Activated CD8-positive, alpha-beta T cell treated with anti-CD3 and anti-CD28 coated beads, Interleukin-2, amount 10 ng/mL, durations not matched to agents 7 days and 5 days (primary cell): ENCODE measurements around the gene DYNAP. TPM values are rescaled to one million over a fixed set of nuclear protein-coding genes. Genes with fewer than 3 reads are reported as not detected.

Experiments
- ATAC-seq: fragments of 150-1000 bp; cut with Tn5 transposase; one replicate; pipeline ENCODE4 v1.10.0; 2021; ENCODE audit warnings: moderate library complexity
- CTCF ChIA-PET: fragments of 350-600 bp; sonication (Branson Sonifier 250); formaldehyde crosslinking; loops from one replicate; lab custom pipeline; 2021; ENCODE audit warnings: antibody characterized with exemption; lab: Charles Lee
- POLR2A ChIA-PET: fragments of 350-600 bp; sonication (Branson Sonifier 250); formaldehyde crosslinking; loops from one replicate; lab custom pipeline; 2021; ENCODE audit warnings: antibody characterized with exemption; lab: Charles Lee
- DNase-seq: peaks from one replicate; pipeline ENCODE4 v3.0.0-alpha.2; 2020
- H3K27ac Mint-ChIP-seq: one replicate; pipeline ENCODE4 v1.8.0; 2021; ENCODE audit warnings: mild to moderate bottlenecking, mixed read lengths
- H3K27me3 Mint-ChIP-seq: one replicate; pipeline ENCODE4 v1.8.0; 2021; ENCODE audit warnings: low read depth, mixed read lengths
- H3K36me3 Mint-ChIP-seq: one replicate; pipeline ENCODE4 v1.8.0; 2021; ENCODE audit warnings: low read depth, mixed read lengths
- H3K4me1 Mint-ChIP-seq: one replicate; pipeline ENCODE4 v1.8.0; 2021; ENCODE audit warnings: low read depth, mixed read lengths
- H3K4me3 Mint-ChIP-seq: one replicate; pipeline ENCODE4 v1.8.0; 2021; ENCODE audit warnings: mild to moderate bottlenecking, mixed read lengths
- H3K9me3 Mint-ChIP-seq: one replicate; pipeline ENCODE4 v1.8.0; 2022; ENCODE audit warnings: mixed read lengths; ENCODE audit not compliant: insufficient read depth
- total RNA-seq, 2 experiments: library from RNA; stranded (reverse); gene quantifications; one replicate each; pipeline ENCODE4 v1.2.3, GENCODE V29; 2021

Gene DYNAP
- total RNA-seq, 2 experiments from 2014 or later = not detected

GRCh38 chr18:54606835-54607212 is 15.8 kb downstream of the DYNAP start:
- POLR2A ChIA-PET = no interaction called here
- ATAC-seq = no peak

GRCh38 chr18:54607213-54608027 is 16.4 kb downstream of the DYNAP start:
- Mint-ChIP-seq H3K4me3 (no peak overlapping the region), H3K27ac (no peak overlapping the region), H3K27me3 (no peaks in the 10 kb centered on the region), H3K36me3 (no peaks in the 10 kb centered on the region), H3K9me3 (no peaks in the 10 kb centered on the region), H3K4me1 (no peaks in the 10 kb centered on the region)
- POLR2A ChIA-PET = no interaction called here
- DNase-seq (no peak), ATAC-seq (no peak)
- CTCF ChIA-PET = no interaction called here

More at GRCh38 chr18:54606835-54607212, 15.8 kb downstream of the DYNAP start:
- H3K27ac Mint-ChIP-seq = no peak overlapping the region
- CTCF ChIA-PET = no interaction called here
- H3K36me3 Mint-ChIP-seq = no peaks in the 10 kb centered on the region
- no peaks in the 10 kb centered on the region for H3K9me3 Mint-ChIP-seq
- no peak overlapping the region for H3K4me3 Mint-ChIP-seq
- DNase-seq = no peak
- no peaks in the 10 kb centered on the region for H3K27me3 Mint-ChIP-seq
- no peaks in the 10 kb centered on the region for H3K4me1 Mint-ChIP-seq

DNA sequence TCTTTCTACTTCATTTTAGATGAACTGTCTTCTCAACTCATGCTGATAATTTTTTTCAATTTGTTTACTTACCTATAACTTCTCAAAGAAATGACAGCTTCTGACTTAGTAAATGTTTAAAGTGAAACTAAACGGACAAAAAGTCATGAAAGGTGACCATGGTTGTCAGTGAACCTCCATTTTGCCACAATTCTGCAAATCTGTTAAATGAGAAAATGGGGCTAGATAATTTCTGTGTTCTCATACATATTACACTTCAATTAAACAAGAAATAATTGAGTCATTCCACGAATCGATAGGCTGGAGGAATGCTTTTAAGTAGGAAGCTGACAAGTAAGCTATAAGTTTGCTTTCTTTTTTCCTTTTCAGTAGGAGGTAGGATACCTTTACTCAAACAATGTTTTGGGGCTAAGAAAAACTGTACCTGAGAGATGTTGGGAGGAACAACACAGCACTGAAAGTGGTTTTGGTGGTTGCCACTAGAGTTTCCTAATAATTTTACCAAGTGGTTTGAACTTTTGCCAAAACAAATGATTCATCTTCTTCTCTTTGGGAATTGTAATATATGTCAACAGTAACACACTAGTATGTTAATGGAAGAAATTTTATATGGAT is 17.1 kb downstream of the DYNAP start:
- no peaks in the 10 kb centered on the region for H3K4me1 Mint-ChIP-seq
- no peaks in the 10 kb centered on the region for H3K27me3 Mint-ChIP-seq
- no peak for ATAC-seq
- DNase-seq = no peak
- CTCF ChIA-PET = no interaction called here
- H3K36me3 Mint-ChIP-seq = no peaks in the 10 kb centered on the region
- no peaks in the 10 kb centered on the region for H3K9me3 Mint-ChIP-seq
- POLR2A ChIA-PET = no interaction called here
- H3K27ac Mint-ChIP-seq = no peak overlapping the region
- no peak overlapping the region for H3K4me3 Mint-ChIP-seq

GRCh38 chr18:54611816-54612215 is 20.8 kb downstream of the DYNAP start:
- no peaks in the 10 kb centered on the region for H3K9me3 Mint-ChIP-seq
- ChIA-PET POLR2A (no interaction called here), CTCF (no interaction called here)
- no peaks in the 10 kb centered on the region for H3K36me3 Mint-ChIP-seq
- peaks cover 7% of the 10 kb centered on the region for H3K4me1 Mint-ChIP-seq
- H3K4me3 Mint-ChIP-seq = no peak overlapping the region
- DNase-seq (no peak), ATAC-seq (no peak)
- H3K27ac Mint-ChIP-seq = no peak overlapping the region
- no peaks in the 10 kb centered on the region for H3K27me3 Mint-ChIP-seq

DNA sequence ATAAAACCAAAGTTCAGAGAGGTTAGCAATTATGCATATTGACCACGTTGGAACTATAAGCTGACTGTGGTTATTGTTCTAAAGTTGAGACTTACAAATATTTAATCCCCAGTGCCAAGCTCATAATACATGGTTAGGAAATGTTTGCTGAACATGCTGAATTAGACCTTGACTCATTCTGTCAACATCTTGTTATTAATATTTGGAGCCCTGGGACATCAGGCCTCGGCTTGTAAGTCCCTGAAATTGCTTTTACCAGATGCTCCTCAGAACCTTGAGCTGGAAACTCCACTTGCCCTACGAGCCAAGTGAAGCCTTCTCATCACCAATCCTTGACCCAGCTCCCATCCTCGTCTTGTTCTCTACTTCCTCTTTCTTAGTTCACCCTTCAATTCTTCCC is 21.2 kb downstream of the DYNAP start:
- H3K27ac Mint-ChIP-seq = no peak overlapping the region
- POLR2A ChIA-PET = no interaction called here
- no peaks in the 10 kb centered on the region for H3K9me3 Mint-ChIP-seq
- H3K4me3 Mint-ChIP-seq = no peak overlapping the region
- ATAC-seq = no peak
- CTCF ChIA-PET = no interaction called here
- H3K4me1 Mint-ChIP-seq = peaks cover 10% of the 10 kb centered on the region
- no peaks in the 10 kb centered on the region for H3K27me3 Mint-ChIP-seq
- H3K36me3 Mint-ChIP-seq = no peaks in the 10 kb centered on the region
- DNase-seq = no peak

GRCh38 chr18:54613174-54613573 is 22.1 kb downstream of the DYNAP start:
- Mint-ChIP-seq H3K27ac (no peak overlapping the region), H3K27me3 (no peaks in the 10 kb centered on the region), H3K4me1 (peaks cover 10% of the 10 kb centered on the region), H3K36me3 (no peaks in the 10 kb centered on the region), H3K4me3 (no peak overlapping the region), H3K9me3 (no peaks in the 10 kb centered on the region)
- ChIA-PET CTCF (no interaction called here), POLR2A (no interaction called here)
- DNase-seq = no peak
- ATAC-seq = no peak

DNA sequence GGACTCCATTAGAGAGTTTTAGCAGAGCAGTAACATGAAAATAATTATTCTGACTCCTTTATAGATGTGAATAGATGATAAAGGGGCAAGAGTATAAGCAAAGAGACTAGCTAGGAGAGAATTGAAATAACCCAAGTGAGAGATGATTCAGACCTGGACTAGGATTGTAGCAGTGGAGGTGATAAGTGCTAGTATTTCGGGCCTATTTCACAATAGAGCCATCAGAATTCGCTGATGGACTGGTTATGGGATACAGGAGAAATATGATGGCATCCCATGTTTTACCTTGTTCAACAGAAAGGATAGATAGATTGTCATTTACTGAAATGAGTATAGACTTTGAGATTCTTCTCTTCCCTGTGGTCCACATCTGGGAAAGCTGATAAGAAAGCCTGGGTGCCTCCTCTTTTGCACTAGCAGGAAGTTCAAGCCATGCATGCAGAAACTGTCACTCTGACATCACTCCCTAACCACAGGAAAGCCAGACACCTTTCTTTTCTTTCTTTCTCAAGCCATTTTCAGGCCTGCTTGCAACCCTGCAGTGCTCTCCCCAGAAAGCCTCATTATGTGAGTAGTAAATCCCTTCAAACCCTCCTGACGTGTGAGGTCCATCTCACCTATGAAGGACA is 25.3 kb downstream of the DYNAP start:
- ChIA-PET CTCF (no interaction called here), POLR2A (no interaction called here)
- no peak for ATAC-seq
- Mint-ChIP-seq H3K27me3 (no peaks in the 10 kb centered on the region), H3K9me3 (no peaks in the 10 kb centered on the region), H3K36me3 (no peaks in the 10 kb centered on the region), H3K4me3 (no peak overlapping the region), H3K27ac (no peak overlapping the region), H3K4me1 (peaks cover 10% of the 10 kb centered on the region)
- no peak for DNase-seq

DNA sequence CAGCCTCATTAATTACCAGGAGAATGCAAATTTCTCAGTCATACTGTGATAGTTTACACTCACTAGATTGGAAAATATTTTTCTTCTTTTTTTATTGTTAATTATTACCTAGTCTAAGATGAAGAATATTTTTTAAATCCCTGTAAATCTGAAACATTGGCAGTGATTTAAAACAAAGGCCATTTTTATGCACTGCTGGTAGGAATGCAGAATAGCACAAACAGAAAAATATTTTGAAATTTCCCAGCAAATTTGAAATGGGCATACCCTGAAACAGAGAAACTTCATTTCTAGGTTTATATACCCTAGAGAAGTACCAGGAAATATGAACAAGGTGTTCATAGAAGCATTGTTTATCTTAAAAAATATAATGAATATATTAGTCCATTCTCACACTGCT is 31.0 kb downstream of the DYNAP start:
- POLR2A ChIA-PET = no interaction called here
- DNase-seq (no peak), ATAC-seq (no peak)
- Mint-ChIP-seq H3K36me3 (no peaks in the 10 kb centered on the region), H3K4me3 (no peak overlapping the region), H3K27me3 (no peaks in the 10 kb centered on the region), H3K9me3 (no peaks in the 10 kb centered on the region), H3K27ac (no peak overlapping the region), H3K4me1 (no peaks in the 10 kb centered on the region)
- CTCF ChIA-PET = no interaction called here

DNA sequence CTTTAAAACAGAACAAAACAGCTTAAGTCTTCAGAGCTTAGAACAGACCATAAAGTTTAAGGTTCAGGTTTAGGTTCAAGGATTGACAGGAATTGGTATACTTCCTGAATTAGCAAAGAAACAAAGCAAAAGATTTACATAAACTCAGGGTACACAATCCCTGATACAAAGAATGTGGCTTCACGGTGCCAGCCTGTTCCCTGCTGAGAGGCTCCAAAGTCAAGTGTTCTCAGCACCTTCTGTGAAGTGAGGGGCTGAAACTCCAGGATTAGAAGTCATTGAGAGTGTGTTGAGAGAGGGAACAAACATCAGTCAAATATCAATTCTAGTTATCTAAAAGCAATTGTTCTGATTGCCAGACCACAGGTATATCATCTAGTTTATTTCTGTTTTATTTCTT is 35.7 kb downstream of the DYNAP start:
- CTCF ChIA-PET = no interaction called here
- Mint-ChIP-seq H3K36me3 (no peaks in the 10 kb centered on the region), H3K4me1 (no peaks in the 10 kb centered on the region), H3K27ac (no peak overlapping the region), H3K4me3 (no peak overlapping the region), H3K9me3 (no peaks in the 10 kb centered on the region), H3K27me3 (no peaks in the 10 kb centered on the region)
- DNase-seq (no peak), ATAC-seq (no peak)
- POLR2A ChIA-PET = no interaction called here

DNA sequence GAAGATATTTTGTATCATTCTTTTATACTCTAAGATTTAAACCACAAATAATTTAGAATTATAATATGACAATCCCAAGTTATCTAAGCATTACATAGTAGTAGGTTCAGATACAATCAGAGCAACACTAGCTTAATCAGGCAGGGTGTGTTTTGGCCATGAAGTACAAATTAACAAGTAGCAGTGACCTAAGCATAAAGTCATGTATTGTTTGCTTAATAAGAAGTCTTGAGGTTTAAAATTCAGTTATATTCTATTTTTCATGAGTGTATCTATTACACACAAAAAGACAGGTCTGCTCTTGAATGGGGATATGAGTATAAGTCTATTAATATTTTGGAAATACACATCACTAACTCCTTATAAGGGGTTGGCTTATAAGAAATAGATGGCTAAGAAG is 39.9 kb downstream of the DYNAP start:
- CTCF ChIA-PET = no interaction called here
- no peak overlapping the region for H3K4me3 Mint-ChIP-seq
- no peak for ATAC-seq

DNA sequence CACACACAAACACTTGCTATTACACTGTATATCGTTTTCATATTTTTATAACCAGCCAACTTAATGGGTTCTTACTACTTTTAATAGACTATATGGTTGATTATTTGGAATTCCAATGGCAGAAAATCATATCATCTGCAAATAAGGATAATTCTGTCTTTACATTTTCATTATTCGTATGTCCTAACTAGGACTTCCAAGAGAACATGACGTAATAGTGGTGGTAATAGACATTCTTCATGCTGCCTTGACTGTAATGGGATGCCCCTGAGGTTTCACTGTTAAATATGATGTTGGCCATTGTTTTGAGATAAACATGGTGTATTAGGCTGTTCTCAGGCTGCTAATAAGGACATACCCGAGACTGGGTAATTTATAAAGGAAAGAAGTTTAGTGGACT is 45.2 kb downstream of the DYNAP start:
- ATAC-seq (no peak), DNase-seq (no peak)
- Mint-ChIP-seq H3K9me3 (no peaks in the 10 kb centered on the region), H3K27me3 (peaks cover 6% of the 10 kb centered on the region), H3K4me1 (no peaks in the 10 kb centered on the region), H3K36me3 (no peaks in the 10 kb centered on the region), H3K4me3 (no peak overlapping the region), H3K27ac (no peak overlapping the region)
- POLR2A ChIA-PET = no interaction called here
- CTCF ChIA-PET = no interaction called here

More for the DNA sequence above, 39.9 kb downstream of the DYNAP start:
- POLR2A ChIA-PET = no interaction called here
- Mint-ChIP-seq H3K27ac (no peak overlapping the region), H3K27me3 (no peaks in the 10 kb centered on the region), H3K4me1 (no peaks in the 10 kb centered on the region), H3K9me3 (no peaks in the 10 kb centered on the region), H3K36me3 (no peaks in the 10 kb centered on the region)
- DNase-seq = no peak

DNA sequence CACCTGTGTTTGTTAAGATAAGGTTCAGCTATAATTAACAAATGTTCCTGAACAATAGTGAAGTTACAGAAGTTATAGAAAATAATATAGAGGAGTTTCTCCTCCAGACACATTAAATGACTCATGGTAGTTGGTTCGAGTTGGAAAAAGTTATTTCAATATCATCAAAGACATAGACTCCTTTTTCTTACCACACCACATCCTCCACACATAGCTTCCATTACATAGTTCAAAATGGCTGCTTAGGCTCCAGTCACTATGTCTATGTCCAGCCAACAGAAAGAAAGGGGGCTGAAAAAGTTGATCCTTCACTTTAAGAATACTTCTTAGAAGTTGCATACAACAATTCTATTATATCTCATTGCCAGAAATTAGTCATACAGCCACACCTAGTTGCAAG is 50.7 kb downstream of the DYNAP start:
- DNase-seq (no peak), ATAC-seq (no peak)
- POLR2A ChIA-PET = no interaction called here
- H3K9me3 Mint-ChIP-seq = no peaks in the 10 kb centered on the region
- H3K4me1 Mint-ChIP-seq = no peaks in the 10 kb centered on the region
- H3K36me3 Mint-ChIP-seq = no peaks in the 10 kb centered on the region
- no peak overlapping the region for H3K27ac Mint-ChIP-seq
- no peak overlapping the region for H3K4me3 Mint-ChIP-seq
- peaks cover 4% of the 10 kb centered on the region for H3K27me3 Mint-ChIP-seq
- CTCF ChIA-PET = no interaction called here
